Tongue (tissue), 2 donors: Measurements from ENCODE around the gene COL8A1. TPM values are rescaled to one million over a fixed set of nuclear protein-coding genes. Genes with fewer than 3 reads are reported as not detected.

ENCODE experiments used
- DNase-seq: peaks from one replicate; pipeline ENCODE4 v3.0.0-alpha.2; 2015
- total RNA-seq: library from RNA; depleted of rRNA; stranded (reverse); fragments of >200 nt; gene quantifications from one replicate; pipeline ENCODE4 v1.2.3, GENCODE V29; 2014

The COL8A1 gene
- total RNA-seq, 1 donor from 2014 or later = 22.4 TPM

DNA sequence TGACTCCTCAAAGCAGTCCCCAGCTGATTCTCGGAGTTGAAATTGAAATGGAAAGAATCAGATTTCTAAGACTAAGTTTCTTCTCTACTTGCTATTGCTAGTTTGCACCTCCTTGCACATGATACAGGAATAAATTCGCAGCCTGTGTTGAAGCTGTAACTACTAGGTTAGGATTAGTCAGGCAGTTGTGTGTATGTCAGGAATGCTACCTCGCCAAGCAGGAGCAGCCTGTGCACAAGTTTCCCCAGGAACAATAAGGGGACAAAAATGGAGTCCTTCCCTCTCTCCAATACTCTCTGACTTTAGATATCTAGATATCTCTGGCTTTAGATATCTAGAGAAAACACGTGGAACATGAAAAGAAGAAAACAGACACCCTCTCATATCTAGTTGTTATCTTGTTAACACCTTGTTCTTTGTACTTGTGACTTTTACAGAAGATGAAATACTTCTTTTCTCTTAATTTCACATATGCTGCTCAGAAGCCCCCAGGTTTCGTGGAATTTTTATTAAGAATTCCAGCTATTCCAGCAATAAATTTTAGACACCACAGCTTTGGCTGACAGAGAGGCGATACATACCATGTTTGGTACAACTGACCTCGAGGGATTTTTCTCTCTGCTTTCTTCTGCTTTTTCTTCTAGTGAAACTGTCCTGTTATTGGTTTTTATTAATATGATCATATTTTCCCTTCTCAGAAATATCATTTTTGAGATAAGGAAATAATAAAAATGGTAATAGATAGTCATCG is 123.2 kb downstream of the COL8A1 start:
- DNase-seq = no peak

DNA sequence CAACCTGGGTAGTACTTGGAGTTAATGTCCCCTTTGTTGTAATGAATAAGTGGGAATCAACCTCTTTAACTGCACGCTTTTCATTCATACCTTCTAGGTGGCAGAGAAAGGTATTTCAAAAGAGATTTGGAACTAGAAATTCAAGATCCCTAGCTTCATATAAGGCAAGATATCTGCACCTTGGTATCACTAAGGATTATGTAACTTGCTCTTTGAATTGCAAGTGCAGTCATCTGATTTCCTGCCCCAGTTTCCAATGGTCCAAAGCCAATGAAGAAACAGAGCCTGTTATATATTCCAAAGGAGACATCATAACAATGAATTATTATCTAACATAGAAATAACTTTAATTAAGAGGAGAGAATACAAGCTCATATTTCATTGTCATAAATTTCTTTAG is 124.5 kb downstream of the COL8A1 start:
- DNase-seq = no peak

DNA sequence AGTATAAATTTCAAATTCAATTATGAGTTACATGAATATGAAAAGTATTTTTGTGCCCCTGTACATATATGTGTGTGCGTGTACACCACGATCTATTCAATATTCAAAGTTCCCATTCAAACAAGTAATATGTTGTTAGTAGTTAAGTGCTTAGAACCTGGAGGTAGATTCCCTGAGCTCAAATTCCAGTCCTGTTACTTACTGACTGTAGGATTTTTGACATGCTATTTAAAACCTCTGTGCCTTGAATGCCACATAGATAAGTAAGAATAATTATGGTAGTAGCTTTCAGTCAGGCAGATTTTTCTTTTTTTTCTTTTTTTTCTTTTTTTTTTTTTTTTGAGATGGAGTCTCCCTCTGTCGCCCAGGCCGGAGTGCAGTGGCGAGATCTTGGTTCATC is 126.0 kb downstream of the COL8A1 start:
- no peak for DNase-seq

DNA sequence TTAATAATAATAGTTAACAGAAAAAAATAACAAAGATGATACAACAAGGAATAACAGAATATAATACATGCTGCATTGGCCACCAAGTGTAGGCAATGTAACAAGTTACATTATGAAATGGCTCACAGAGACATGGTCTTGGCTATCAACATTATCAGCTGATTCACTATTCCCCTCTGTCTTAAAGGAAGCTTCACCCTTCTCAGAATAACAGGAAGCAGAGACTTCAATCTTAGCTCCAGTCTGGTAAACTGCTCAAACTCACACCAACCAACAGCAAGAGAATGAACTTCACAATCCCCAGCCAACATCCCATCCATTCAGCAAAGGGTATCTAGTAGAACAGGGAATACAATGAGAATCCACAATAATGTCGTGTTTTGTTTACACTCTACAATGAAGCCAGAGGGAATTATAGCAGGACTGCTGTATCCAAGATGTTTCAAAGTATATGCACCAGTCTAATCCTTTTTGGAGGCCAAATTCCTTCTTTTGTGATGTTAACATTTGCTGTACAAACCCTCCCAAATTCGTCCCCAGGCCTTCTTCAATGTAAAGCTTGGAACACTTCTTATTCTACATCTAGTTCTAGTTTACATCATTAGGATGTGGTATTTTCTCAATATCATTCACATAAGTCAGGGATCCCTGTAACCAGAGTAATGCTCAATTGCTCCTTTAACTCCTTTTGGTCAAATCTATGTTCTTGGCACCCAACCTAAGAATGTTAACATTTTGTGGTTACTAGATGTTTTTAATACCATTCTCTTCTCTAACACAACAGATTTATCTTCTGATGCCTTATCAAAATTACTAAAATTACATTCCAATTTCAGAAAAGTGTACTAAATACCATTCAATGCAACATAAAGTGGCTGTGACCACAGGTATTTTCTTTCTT is 126.9 kb downstream of the COL8A1 start:
- no peak for DNase-seq

DNA sequence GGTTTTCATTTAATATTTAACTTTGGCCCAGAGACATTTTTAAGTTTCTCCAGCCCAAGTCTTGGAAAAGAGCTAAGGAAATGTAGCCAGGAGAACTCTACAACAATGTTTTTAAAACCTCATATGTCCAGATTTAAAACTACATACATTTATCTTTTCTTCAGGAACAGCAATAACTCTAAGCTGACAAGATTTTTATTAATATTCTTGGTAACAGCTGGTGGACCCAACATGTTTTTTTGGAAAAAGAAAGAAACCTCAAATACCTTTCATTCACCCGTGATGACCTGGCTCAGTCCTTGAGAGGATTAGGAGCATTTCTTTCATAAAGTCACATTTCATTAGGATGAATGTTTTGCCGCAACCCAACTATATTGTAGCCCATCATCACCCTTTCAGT is 128.9 kb downstream of the COL8A1 start:
- no peak for DNase-seq

DNA sequence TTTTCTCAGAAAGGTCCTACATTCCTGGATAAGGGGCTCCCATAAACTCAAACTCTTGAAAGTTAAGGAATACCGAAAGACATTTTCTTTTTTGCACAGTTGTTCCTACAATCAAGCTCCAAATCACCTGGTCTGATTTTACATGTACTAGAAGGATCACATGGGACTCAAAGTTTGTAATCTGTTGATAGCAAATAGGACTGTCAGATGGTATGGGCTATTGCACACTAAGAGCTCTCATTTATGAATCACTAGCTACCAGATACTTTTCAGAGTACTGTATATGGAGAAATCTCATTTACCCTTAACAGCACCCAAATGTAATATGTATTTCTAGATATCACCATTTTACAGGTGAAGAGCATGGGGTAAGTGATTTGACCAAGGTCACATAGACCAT is 129.7 kb downstream of the COL8A1 start:
- DNase-seq = no peak

DNA sequence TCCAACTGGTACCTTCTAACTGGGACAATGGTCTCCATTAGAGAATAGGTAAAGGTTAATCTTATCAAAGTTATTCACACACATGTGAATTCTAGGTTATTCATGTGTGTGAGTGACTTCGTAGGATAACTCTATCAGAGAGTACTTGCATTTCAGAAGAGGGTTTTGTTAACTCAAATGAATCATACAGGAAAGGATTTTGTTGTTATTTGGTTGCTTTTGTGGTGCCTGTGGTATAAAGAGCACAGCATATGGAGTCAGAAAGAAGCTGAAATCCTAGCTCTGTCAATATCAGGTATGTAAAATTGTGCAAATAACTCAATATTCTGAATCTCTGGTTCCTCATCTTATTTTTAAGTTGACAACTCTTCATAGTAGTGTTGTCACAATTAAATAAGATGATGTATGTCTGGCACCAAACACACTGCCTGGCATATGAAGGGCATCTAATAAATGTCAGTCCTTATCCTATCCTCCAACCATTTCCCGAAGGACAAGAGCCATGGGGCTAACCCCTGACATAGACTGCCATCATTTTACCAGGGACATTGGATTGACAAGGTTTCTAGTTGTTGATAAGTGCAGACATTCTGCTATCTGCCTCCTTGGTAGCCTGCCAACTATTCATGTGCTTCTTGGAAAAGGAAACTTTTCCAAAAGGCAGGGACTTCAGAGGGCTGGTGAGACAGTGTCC is 130.6 kb downstream of the COL8A1 start:
- DNase-seq = no peak

DNA sequence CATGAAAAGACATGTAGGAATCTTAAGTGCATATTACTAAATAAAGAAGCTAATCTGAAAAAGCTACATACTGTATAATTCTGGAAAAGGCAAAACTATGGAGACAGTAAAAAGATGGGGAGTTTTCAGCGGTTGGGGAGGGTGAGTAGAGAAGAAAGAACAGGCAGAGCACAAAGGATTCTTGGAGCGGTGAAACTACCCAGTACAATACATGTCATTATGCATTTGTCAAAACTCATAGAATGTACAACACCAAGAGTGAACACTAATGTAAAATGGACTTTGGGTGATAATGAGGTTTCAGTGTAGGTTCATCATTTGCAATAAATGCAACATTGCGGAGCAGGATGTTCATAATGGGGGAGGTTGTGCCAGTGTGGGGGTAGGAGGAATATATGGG is 133.8 kb downstream of the COL8A1 start:
- DNase-seq = no peak

DNA sequence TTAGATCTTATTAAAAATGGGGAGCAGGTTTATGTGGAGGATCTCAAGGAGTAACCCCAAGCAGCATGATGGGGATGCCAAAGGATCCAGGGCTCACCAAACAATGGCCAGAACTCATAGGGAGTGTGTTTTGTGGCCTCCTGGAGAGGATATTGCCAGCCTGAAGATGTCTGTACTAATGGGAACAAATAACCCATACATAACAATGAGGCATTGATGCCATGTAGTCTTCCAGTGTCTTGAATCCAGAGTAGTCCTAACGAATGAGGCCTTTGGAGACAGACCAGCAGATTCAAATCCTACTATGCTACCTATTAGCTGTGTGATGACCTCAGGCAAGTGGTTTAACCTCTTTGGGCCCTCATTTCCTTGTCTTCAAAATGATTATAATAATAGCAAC is 134.3 kb downstream of the COL8A1 start:
- no peak for DNase-seq

DNA sequence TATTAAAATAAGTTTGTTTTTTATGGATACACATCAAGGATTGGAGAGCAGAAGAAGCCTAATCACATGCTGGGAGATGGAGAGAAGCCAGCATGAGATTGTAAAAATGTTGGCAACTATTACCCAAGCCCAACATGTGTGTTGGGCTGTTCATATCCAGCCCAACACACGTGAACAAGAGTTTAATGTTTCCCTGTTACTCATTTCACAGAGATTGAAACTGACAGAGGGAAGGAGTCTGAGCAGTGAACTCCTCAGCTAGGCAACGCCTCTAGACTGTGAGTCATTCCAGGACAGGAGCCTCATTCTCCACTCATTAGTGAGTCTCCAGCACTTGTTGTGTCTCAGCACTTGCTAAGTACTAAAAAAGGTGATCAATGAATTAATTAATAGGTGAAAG is 136.1 kb downstream of the COL8A1 start:
- DNase-seq = no peak

DNA sequence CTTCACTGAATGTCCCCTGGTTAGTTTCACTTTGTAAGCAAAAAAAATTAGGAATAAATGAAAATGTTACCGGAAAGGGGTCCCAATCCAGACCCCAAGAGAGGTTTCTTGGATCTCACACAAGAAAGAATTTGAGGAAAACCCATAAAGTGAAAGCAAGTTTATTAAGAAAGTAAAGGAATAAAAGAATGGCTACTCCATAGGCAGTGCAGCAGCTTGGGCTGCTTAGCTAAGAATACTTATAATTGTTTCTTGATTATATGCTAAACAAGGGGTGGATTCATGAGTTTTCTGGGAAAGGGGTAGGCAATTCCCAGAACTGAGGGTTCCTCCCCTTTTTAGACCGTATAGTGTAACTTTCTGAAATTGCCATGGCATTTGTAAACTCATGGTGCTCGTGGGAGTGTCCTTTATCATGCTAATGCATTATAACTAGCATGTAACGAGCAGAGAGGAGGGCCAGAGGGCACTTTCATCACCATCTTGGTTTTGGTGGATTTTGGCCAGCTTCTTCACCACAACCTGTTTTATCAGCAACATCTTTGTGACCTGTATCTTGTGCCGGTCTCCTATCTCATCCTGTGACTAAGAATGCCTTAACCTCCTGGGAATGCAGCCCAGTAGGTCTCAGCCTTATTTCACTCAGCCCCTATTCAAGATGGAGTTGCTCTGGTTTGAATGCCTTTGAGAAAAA is 138.3 kb downstream of the COL8A1 start:
- DNase-seq = no peak

DNA sequence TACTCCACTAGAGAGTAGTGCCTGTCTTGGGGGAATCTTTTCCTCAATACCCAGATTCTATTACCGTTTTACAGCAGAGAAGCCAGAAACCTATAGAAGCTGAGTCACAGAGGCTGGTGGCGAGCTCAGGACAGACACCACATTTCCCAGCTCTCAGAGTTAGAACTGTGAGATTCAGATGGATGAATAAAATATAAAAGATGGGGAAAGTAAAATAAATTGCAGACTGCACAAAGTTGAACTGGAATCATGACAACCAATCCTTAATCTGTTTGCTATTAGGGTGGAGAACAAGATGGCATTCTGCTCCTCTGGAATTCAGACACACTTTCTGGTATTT is 138.8 kb downstream of the COL8A1 start:
- no peak for DNase-seq

DNA sequence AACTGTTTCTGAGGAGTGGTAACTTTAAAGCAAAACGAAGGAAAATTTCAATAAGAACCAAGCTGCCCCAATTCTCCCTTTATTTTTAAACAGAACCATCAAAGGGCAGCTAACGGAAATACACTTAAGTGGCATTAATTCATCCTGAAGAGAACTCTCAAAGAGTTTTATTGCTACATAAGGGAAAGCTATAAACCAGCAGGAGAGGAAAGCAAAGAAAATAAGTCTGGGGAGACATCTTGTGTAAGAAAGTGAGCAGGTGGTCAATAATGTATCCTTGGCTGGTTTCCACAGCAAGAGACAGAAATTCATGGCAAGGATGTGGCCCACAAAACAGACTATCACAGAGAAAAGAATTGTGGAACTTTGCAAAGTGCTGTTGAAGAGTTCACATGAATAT is 139.3 kb downstream of the COL8A1 start:
- no peak for DNase-seq

DNA sequence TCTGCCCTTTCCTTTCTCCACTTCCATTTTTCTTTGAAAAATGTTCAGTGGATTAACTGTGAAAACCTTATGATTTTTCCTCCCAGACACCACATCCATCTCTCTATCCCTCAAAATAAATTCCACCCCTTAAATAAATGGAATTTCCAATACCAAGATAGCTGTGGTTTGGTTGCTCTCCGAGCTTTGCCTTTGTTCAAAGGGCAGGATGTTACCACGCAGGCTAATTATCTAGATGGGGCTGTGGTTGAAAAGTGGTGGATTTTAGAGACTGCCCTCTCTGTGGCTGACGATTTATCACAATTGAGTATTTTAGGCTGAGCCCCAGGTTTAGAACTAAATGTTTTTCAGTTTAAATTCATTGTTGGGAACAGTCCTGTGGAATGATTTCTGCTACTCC is 142.4 kb downstream of the COL8A1 start:
- no peak for DNase-seq

DNA sequence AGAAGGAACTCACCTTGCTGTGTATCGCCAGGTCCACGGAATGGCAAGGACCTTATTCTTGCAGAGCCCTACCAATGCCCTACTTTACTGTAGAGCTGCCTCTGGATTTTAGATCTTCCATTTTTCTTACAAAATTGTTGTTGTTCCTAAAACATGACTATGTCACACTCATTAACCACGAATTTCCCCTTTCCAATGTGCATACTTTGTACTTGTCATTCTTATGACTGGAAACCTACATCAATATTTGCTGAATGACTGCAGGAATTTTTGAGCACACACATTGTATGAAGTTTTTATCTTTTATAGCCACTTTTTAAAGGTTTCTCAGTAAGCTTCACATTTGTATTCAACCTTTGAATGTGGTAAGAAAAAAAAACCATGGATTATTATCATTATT is 143.4 kb downstream of the COL8A1 start:
- DNase-seq = no peak

DNA sequence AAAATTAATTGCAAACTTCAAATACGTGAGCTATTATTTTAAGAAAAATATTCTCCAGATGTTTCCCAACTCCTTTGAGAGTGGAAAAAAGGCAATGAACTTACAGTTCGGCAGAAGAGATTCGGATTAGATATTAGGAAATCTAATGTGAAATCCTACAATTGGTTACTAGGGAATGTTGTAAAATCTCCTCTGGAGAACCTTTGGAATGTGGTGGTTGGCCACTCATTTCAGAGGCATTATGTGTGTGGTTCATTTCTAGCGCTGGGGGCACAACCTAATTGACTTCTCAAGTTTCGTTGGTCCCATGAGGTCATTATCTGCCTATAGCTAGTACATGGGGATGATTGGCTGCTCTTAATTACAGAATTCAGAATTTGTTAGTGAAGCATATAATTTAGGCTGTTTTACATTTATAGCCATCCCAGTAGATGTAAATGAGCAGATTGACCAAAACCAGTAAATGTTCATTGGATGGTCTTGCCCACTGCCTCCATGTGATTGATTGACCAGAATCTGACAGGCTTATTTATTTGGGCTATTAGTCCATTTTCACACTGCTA is 144.7 kb downstream of the COL8A1 start:
- no peak for DNase-seq

DNA sequence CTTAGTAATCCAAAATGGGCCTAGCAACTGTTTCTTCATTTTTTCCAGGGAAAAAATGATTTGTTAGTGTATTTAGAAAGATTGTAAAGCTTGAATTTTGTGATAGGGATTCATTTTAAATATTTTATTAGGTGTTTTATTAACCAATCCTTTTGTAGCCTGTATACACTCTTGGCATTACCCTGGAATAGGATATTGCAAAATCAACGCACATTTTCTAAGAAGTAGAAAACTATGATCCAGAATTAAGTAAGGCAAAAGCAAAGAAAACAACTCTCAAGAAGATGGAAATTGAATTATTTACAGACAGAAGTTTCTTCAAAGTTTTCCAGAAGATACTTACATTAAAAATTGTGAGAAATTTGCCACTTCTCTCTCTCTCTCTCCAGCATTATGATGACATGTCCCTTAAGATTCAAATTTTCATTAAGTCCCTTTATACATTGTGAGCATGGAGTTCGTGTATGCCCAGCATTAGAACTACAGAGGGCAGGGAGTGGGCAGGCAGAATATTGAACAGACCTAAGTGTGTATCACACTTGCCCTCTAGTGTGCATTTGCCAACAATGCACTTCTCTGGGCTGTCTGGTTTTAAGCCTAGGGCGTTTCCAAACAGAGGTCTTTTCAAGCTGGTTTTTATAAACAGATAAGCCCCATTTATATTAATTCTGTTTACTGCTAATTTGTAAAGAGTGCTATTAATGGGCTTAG is 150.8 kb downstream of the COL8A1 start:
- peak; percentile 52 for DNase-seq

DNA sequence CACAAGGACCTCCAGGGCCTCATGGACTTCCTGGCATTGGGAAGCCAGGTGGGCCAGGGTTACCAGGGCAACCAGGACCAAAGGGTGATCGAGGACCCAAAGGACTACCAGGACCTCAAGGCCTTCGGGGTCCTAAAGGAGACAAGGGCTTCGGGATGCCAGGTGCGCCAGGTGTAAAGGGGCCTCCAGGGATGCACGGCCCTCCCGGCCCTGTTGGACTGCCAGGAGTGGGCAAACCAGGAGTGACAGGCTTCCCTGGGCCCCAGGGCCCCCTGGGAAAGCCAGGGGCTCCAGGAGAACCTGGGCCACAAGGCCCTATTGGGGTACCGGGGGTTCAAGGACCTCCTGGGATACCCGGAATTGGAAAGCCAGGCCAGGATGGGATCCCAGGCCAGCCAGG is 156.1 kb downstream of the COL8A1 start:
- DNase-seq = no peak

DNA sequence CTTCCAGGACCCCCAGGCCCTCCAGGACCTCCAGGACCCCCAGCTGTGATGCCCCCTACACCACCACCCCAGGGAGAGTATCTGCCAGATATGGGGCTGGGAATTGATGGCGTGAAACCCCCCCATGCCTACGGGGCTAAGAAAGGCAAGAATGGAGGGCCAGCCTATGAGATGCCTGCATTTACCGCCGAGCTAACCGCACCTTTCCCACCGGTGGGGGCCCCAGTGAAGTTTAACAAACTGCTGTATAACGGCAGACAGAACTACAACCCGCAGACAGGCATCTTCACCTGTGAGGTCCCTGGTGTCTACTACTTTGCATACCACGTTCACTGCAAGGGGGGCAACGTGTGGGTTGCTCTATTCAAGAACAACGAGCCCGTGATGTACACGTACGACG is 157.2 kb downstream of the COL8A1 start:
- no peak for DNase-seq

DNA sequence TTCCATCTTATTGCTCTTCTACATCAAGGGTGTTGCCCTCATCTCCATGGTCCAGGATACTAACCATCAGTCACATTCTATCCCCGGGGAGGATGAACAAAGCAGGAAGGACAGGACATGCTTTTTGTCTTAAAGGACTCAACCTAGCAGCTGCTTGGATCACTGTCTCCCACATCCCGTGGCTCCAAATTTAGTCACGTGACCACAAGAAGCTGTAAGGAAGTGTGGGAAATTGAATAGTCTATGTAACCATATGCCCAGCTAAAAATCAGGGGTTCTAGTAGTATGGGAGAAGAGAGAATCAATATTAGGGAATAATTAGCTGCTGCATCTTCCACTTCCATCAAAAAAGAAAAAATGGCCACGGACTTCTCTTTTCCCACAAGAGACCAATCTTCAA is 161.0 kb downstream of the COL8A1 start:
- DNase-seq = no peak

DNA sequence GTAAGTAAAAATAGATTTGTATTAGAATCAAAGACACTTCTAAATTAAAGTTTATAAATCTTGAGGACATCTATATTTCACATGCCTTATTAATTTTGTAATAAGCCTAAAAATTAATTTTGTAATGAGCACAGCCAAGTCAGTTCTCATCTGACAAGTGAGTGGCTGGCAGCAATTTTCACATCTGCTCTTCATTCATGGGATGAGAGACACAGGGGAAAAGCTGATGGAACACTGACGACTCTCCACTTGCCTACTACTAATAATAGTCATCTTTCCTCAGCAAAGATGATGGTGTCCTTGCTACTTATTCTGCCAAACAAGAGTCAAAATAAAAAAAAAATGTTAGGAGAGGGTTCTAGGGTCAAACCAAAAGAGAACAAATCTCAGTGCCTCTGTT is 164.9 kb downstream of the COL8A1 start:
- no peak for DNase-seq

DNA sequence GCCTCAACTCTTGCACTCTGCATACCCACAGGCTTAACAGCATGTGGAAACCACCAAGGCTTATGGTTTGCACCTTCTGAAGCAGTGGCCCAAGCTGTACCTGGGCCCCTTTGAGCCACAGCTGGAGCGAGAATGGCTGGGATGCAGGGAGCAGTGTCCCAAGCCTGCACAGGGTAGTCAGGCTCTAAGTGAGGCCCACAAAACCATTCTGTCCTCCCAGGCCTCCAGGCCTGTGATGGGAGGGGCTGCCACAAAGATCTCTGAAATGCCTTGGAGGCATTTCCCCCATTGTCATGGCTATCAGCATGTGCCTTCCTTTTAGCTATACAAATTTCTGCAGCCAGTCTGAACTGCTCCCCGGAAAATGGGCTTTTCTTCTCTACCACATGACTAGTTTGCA is 166.8 kb downstream of the COL8A1 start:
- DNase-seq = no peak
